ENCODE results near the gene SAMD8. TPM values are rescaled to one million over a fixed set of nuclear protein-coding genes. Genes with fewer than 3 reads are reported as not detected.

SAMD8 gene
- total and polyA plus RNA-seq, 8 donors, result 12.9 to 22.4 (median 14.2) TPM

- intact Hi-C loops (cut with DNase I), result no loop called here
- Histone ChIP-seq H3K9me3 (no peaks in the 10 kb centered on the region), H3K27me3 (no peaks in the 10 kb centered on the region), H3K4me1 (no peaks in the 10 kb centered on the region), H3K36me3 (no peaks in the 10 kb centered on the region), H3K4me3 (no peak overlapping the region), H3K27ac (no peak overlapping the region)
- ATAC-seq (no peak), DNase-seq (no peak)
- no peak for TF ChIP-seq CTCF (IDR thresholded peaks at IDR 0.05)
Measured at GRCh38 chr10:75063461-75064230, 47.8 kb upstream of the SAMD8 start.

GRCh38 chr10:75065076-75065475 lies 46.4 kb upstream of the SAMD8 start:
- no peak for DNase-seq
- no peak for ATAC-seq
- Histone ChIP-seq H3K27me3 (no peaks in the 10 kb centered on the region), H3K36me3 (no peaks in the 10 kb centered on the region), H3K4me1 (no peaks in the 10 kb centered on the region), H3K9me3 (no peaks in the 10 kb centered on the region), H3K27ac (no peak overlapping the region), H3K4me3 (no peak overlapping the region)
- TF ChIP-seq CTCF (IDR thresholded peaks at IDR 0.05), result no peak
- intact Hi-C loops (cut with DNase I), result no loop called here

- no peak for DNase-seq
- no peak for TF ChIP-seq CTCF (IDR thresholded peaks at IDR 0.05)
- Histone ChIP-seq H3K9me3 (no peaks in the 10 kb centered on the region), H3K36me3 (no peaks in the 10 kb centered on the region), H3K27me3 (no peaks in the 10 kb centered on the region), H3K4me1 (no peaks in the 10 kb centered on the region), H3K27ac (no peak overlapping the region), H3K4me3 (no peak overlapping the region)
- intact Hi-C loops (cut with DNase I), result no loop called here
- ATAC-seq, result no peak
Measured at GRCh38 chr10:75066271-75066670, 45.2 kb upstream of the SAMD8 start.

- Histone ChIP-seq H3K27ac (no peak overlapping the region), H3K36me3 (no peaks in the 10 kb centered on the region), H3K27me3 (no peaks in the 10 kb centered on the region), H3K4me1 (no peaks in the 10 kb centered on the region), H3K9me3 (no peaks in the 10 kb centered on the region), H3K4me3 (no peak overlapping the region)
- intact Hi-C loops (cut with DNase I), result no loop called here
- TF ChIP-seq CTCF (IDR thresholded peaks at IDR 0.05), result no peak
- no peak for DNase-seq
- no peak for ATAC-seq
Measured at GRCh38 chr10:75067272-75067671, 44.2 kb upstream of the SAMD8 start.

GRCh38 chr10:75068523-75068922 lies 42.9 kb upstream of the SAMD8 start:
- ATAC-seq (no peak), DNase-seq (no peak)
- no peaks in the 10 kb centered on the region for H3K4me1 ChIP-seq
- H3K36me3 ChIP-seq, result no peaks in the 10 kb centered on the region
- no peak overlapping the region for H3K4me3 ChIP-seq
- no peaks in the 10 kb centered on the region for H3K27me3 ChIP-seq
- no peaks in the 10 kb centered on the region for H3K9me3 ChIP-seq
- intact Hi-C loops (cut with DNase I), result no loop called here
- no peak for TF ChIP-seq CTCF (IDR thresholded peaks at IDR 0.05)
- no peak overlapping the region for H3K27ac ChIP-seq

Data from left lung (tissue), 10 donors.